Measurements from ENCODE around the gene SLC16A6.
"Not testable (repeated sequence)": the region's sequence is repeated elsewhere in the genome, so short reads cannot be mapped to it uniquely, and the experiment has no call there.

The SLC16A6 gene

GRCh38 chr17:68290955-68291835, at the start of gene SLC16A6, which contains the start of gene ARSG:
TSS of gene SLC16A6 (minus strand) at chr17:68291127. CDS start at chr17:68278320, 12,807 bp downstream.
TSS of gene ARSG (plus strand) at chr17:68291495. CDS start at chr17:68307494, 15,999 bp downstream.
- no peak for FAIRE-seq

- no peak for FAIRE-seq
These were observed 43.5 kb upstream of the SLC16A6 start for GRCh38 chr17:68334393-68334792.

- not testable (repeated sequence) for FAIRE-seq
These were observed 41.0 kb upstream of the SLC16A6 start for GRCh38 chr17:68331932-68332331.

- FAIRE-seq: no peak
These were observed 38.4 kb upstream of the SLC16A6 start for GRCh38 chr17:68329331-68329730.

GRCh38 chr17:68328676-68329075, 37.7 kb upstream of the SLC16A6 start:
- no peak for FAIRE-seq

GRCh38 chr17:68327823-68328557, 37.1 kb upstream of the SLC16A6 start:
- FAIRE-seq: no peak

- FAIRE-seq: no peak
These were observed 35.8 kb upstream of the SLC16A6 start for GRCh38 chr17:68326681-68327080.

GRCh38 chr17:68325961-68326360, 35.0 kb upstream of the SLC16A6 start:
- FAIRE-seq: no peak

GRCh38 chr17:68324654-68325336, 33.9 kb upstream of the SLC16A6 start:
- FAIRE-seq: no peak

- no peak for FAIRE-seq
These were observed 33.2 kb upstream of the SLC16A6 start for GRCh38 chr17:68324114-68324513.

- no peak for FAIRE-seq
These were observed 31.7 kb upstream of the SLC16A6 start for GRCh38 chr17:68322630-68323029.

GRCh38 chr17:68321556-68321954, 30.6 kb upstream of the SLC16A6 start:
- FAIRE-seq: no peak

GRCh38 chr17:68320943-68321555, 30.1 kb upstream of the SLC16A6 start:
- FAIRE-seq: no peak

- no peak for FAIRE-seq
These were observed 29.5 kb upstream of the SLC16A6 start for GRCh38 chr17:68320311-68320865.

- no peak for FAIRE-seq
These were observed 28.7 kb upstream of the SLC16A6 start for GRCh38 chr17:68319410-68320162.

- FAIRE-seq: no peak
These were observed 27.4 kb upstream of the SLC16A6 start for GRCh38 chr17:68318103-68318991.

- no peak for FAIRE-seq
These were observed 26.5 kb upstream of the SLC16A6 start for GRCh38 chr17:68317458-68317857.

- FAIRE-seq: no peak
These were observed 25.0 kb upstream of the SLC16A6 start for GRCh38 chr17:68315930-68316329.

- FAIRE-seq: no peak
These were observed 24.1 kb upstream of the SLC16A6 start for GRCh38 chr17:68314916-68315535.

- no peak for FAIRE-seq
These were observed 19.2 kb upstream of the SLC16A6 start for GRCh38 chr17:68310152-68310551.
